Measurements from ENCODE around the gene MTAP. TPM values are rescaled to one million over a fixed set of nuclear protein-coding genes. Genes with fewer than 3 reads are reported as not detected.
A peak's percentile ranks its signal among the peaks of the same experiment; 100 is the strongest.

The MTAP gene
- polyA plus RNA-seq, 1 donor from 2014 or later = 7.7 TPM

DNA sequence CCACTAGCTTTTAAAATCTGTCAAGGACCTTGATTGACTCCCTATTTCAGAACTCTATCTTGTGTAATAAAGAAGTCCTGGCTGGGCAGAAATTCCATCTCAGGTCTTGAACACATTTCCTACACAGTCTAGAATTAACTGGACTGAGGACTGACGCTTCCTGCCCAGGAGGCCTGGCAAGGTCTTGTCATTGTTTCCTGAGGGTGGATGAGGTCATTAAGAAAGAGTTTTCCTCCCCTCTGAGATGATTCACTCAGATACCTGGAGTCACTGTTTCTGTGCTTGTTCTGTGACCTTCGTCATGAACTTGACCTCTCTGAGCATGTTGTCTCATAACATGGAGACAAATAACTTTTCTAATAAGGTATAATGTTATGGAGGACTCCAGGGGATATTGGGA is 10.0 kb downstream of the MTAP start:
- H3K36me3 ChIP-seq (ENCODE audit: insufficient read depth, low read length) = no peaks in the 10 kb centered on the region
- no peak overlapping the region for H3K9ac ChIP-seq (ENCODE audit: low read length)
- no peaks in the 10 kb centered on the region for H3K27me3 ChIP-seq (ENCODE audit: insufficient read depth, low read depth, low read length)
- TF ChIP-seq MXI1 (conservative IDR thresholded peaks at IDR 0.05; ENCODE audit: poor library complexity, severe bottlenecking) (no peak), CTCF (IDR thresholded peaks at IDR 0.05; ENCODE audit: poor library complexity, severe bottlenecking) (no peak), TAF1 (IDR thresholded peaks at IDR 0.05; ENCODE audit: low read depth) (no peak), EP300 (conservative IDR thresholded peaks at IDR 0.05; ENCODE audit: poor library complexity, severe bottlenecking) (no peak), POLR2AphosphoS5 (IDR thresholded peaks at IDR 0.05) (no peak), EZH2 (IDR thresholded peaks at IDR 0.05; ENCODE audit: borderline replicate concordance, insufficient read depth, low read length, poor library complexity, severe bottlenecking) (no peak), RAD21 (conservative IDR thresholded peaks at IDR 0.05) (no peak), SMC3 (conservative IDR thresholded peaks at IDR 0.05; ENCODE audit: poor library complexity) (no peak)
- TF ChIP-seq, protein P1, sequence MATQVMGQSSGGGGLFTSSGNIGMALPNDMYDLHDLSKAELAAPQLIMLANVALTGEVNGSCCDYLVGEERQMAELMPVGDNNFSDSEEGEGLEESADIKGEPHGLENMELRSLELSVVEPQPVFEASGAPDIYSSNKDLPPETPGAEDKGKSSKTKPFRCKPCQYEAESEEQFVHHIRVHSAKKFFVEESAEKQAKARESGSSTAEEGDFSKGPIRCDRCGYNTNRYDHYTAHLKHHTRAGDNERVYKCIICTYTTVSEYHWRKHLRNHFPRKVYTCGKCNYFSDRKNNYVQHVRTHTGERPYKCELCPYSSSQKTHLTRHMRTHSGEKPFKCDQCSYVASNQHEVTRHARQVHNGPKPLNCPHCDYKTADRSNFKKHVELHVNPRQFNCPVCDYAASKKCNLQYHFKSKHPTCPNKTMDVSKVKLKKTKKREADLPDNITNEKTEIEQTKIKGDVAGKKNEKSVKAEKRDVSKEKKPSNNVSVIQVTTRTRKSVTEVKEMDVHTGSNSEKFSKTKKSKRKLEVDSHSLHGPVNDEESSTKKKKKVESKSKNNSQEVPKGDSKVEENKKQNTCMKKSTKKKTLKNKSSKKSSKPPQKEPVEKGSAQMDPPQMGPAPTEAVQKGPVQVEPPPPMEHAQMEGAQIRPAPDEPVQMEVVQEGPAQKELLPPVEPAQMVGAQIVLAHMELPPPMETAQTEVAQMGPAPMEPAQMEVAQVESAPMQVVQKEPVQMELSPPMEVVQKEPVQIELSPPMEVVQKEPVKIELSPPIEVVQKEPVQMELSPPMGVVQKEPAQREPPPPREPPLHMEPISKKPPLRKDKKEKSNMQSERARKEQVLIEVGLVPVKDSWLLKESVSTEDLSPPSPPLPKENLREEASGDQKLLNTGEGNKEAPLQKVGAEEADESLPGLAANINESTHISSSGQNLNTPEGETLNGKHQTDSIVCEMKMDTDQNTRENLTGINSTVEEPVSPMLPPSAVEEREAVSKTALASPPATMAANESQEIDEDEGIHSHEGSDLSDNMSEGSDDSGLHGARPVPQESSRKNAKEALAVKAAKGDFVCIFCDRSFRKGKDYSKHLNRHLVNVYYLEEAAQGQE (IDR thresholded peaks at IDR 0.05; ENCODE audit: borderline replicate concordance) = no peak
- H3K4me3 ChIP-seq (ENCODE audit: low read length) = no peak overlapping the region
- H3K9me3 ChIP-seq (ENCODE audit: low read length) = no peaks in the 10 kb centered on the region
- no peak overlapping the region for H2AFZ ChIP-seq (ENCODE audit: low read depth, low read length)
- no peak overlapping the region for H3K27ac ChIP-seq (ENCODE audit: low read length)
- no peaks in the 10 kb centered on the region for H4K20me1 ChIP-seq (ENCODE audit: insufficient read depth)
- H3F3A ChIP-seq (ENCODE audit: insufficient read depth, low read length, poor library complexity, severe bottlenecking) = no peaks in the 10 kb centered on the region
- H3K4me2 ChIP-seq (ENCODE audit: low read length) = no peak overlapping the region
- H3K9me2 ChIP-seq (ENCODE audit: insufficient read depth, low read length) = no peaks in the 10 kb centered on the region
- peaks cover 18% of the 10 kb centered on the region for H3K79me2 ChIP-seq (replicated peaks; ENCODE audit: insufficient read depth, low read length)

DNA sequence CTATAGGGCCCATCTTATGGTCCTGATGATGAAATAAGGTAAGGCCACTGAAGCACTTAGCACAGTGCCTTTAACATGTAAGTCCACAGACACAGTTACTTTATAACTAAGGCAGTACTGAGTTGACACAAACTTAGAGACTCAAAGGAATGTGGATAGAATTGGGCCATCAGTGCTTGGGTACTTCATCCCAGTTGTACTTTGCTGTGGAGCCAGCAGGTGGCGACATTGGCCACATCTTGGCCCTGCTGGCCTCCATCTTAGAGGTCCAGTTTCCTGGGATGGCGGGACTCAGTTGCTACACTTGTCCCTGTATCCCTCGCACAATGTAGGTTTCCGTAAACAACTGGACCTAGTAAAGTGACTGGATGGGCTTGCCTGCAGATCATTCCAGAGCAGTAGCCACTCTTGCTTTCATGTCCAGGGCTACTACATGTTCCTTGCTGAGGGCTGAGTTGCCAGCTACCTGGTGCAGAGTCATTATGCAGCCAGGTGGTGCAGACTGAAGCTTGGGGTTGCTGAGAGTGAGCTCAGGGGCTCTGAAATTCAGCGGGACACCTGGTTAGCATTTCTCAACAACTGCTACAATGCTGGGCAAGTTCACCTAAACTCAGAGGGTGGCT is 10.6 kb downstream of the MTAP start:
- Histone ChIP-seq H3K27me3 (ENCODE audit: insufficient read depth, low read depth, low read length) (no peaks in the 10 kb centered on the region), H3K4me2 (ENCODE audit: low read length) (no peak overlapping the region), H3K36me3 (ENCODE audit: insufficient read depth, low read length) (no peaks in the 10 kb centered on the region), H3K4me3 (ENCODE audit: low read length) (no peak overlapping the region), H3K9ac (ENCODE audit: low read length) (no peak overlapping the region), H3F3A (ENCODE audit: insufficient read depth, low read length, poor library complexity, severe bottlenecking) (no peaks in the 10 kb centered on the region), H2AFZ (ENCODE audit: low read depth, low read length) (no peak overlapping the region), H4K20me1 (ENCODE audit: insufficient read depth) (no peaks in the 10 kb centered on the region), H3K9me3 (ENCODE audit: low read length) (no peaks in the 10 kb centered on the region), H3K79me2 (replicated peaks; ENCODE audit: insufficient read depth, low read length) (peaks cover 12% of the 10 kb centered on the region), H3K27ac (ENCODE audit: low read length) (no peak overlapping the region), H3K9me2 (ENCODE audit: insufficient read depth, low read length) (no peaks in the 10 kb centered on the region)
- peak; percentile 74 for TF ChIP-seq CTCF (IDR thresholded peaks at IDR 0.05; ENCODE audit: poor library complexity, severe bottlenecking)
- no peak for TF ChIP-seq POLR2AphosphoS5 (IDR thresholded peaks at IDR 0.05)
- TF ChIP-seq MXI1 (conservative IDR thresholded peaks at IDR 0.05; ENCODE audit: poor library complexity, severe bottlenecking) = no peak
- TF ChIP-seq RAD21 (conservative IDR thresholded peaks at IDR 0.05) = peak; percentile 73
- TF ChIP-seq SMC3 (conservative IDR thresholded peaks at IDR 0.05; ENCODE audit: poor library complexity) = peak; percentile 59
- TF ChIP-seq, protein P1 (IDR thresholded peaks at IDR 0.05; ENCODE audit: borderline replicate concordance) = no peak
- TF ChIP-seq TAF1 (IDR thresholded peaks at IDR 0.05; ENCODE audit: low read depth) = no peak

All from neural cell (in vitro differentiated cells).